ENCODE measurements around the gene MCTP1.
A peak's percentile ranks its signal among the peaks of the same experiment; 100 is the strongest.
"Not testable (repeated sequence)": the region's sequence is repeated elsewhere in the genome, so short reads cannot be mapped to it uniquely, and the experiment has no call there.

Gene MCTP1

DNA sequence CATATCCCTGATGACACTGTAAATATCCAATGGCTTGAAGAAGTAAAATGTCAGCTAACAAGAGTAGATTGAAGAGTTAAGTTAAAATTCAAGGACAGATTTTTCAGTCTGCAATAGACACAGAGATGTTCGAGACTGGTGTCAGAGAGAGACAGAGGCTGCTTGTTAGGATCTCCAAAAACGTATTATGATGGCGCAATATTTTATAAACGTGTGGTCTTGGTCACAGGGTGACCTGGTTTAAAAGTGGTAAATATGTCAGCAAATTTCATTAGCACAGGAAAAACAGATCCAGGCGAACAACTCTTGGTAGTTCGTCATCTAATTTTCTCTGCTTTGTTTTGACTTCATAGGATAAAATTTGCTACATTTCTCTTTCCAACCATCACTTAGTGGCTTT, 317.4 kb downstream of the MCTP1 start:
- DNase-seq (ENCODE audit: low read depth, low spot score), result no peak

- DNase-seq (ENCODE audit: low read depth, low spot score), result not testable (repeated sequence)
Observed at GRCh38 chr5:94959279-94959678, 325.6 kb downstream of the MCTP1 start.

DNA sequence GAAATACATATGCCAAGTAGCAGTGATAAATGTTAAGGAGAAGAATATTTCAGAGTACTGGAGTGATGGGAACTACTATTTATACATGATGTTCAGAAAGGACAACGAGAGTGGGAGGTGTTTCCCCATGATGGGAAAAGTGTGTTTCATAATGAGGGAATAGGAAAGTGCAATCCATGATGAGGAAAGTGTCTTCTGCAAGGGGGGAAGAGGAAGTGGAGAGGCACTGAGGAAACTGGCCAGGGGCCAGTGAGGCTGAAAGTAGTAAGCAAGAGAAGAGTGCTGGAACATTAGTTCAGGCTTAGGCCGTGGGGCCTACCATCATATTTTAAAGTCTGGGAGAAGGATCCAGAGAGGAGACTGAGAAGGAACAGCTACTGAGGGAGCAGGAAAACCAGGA, 339.2 kb downstream of the MCTP1 start:
- no peak for DNase-seq (ENCODE audit: low read depth, low spot score)

DNA sequence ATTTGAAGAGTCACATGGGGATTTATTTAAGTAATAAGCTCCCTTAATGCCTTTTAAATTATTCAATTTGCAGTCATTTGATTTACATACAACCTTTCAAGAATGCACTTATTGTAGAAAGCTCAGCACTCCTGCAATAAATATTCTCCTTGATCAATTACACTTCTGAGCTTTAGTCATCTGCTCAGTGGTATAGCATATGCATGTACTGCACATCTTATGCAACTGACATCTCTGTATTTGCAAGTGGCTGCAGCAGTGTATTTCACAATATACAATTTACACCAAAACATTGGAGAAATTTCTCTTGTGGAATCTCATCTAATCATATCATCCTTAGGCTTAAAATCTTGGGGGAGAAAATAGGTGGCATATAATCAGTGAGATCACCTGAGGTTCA, 340.7 kb downstream of the MCTP1 start:
- DNase-seq (ENCODE audit: low read depth, low spot score), result no peak

DNA sequence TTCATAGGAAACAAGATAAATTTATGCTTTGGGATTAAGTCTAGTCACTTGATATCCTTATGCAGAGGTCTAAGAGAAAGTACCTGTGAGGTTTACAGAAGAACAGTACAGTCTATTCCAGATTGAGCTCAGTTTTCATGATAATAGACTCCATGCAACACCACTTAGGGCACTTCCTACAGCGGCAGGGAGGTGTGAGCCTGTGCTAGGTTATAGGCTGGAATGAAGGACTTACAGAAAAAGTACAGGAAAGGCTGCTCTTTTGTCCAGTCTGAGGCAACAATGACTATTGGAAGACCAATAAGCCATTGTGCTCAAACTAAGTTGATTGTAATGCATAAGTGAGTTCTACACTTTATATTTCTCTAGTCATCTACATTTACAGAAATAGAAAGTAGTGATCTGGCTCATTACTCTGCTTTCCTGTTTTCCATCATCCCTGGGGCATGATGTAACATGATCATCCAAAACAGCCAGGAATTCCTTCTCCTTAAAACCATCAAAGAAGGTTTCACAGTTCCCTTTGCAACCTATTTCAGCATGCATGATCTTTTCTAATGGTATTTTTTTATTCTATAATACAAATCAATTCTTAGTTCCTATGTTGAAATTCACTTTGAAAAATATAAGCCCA, 343.7 kb downstream of the MCTP1 start:
- no peak for DNase-seq (ENCODE audit: low read depth, low spot score)

GRCh38 chr5:94932259-94932658, 352.6 kb downstream of the MCTP1 start:
- DNase-seq (ENCODE audit: low read depth, low spot score), result no peak

DNA sequence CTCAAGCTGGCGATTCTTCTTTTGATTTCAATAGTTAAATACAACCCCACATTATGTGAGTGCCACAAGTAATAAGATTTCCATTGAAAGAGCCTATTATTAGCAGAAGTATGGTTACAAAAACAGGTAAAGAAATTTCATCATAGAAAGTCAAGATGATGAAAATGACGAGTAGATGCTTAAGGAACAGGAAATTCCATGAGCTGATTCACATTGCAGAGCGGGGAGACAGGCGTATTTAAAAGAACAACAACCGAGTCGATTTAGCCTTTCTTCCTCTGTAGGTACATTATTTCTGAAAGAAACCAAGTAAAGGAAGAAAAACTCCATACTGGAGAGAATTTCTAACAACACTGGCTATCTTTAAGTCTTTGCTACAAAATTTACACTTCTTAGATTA, 356.0 kb downstream of the MCTP1 start:
- DNase-seq (ENCODE audit: low read depth, low spot score), result no peak

DNA sequence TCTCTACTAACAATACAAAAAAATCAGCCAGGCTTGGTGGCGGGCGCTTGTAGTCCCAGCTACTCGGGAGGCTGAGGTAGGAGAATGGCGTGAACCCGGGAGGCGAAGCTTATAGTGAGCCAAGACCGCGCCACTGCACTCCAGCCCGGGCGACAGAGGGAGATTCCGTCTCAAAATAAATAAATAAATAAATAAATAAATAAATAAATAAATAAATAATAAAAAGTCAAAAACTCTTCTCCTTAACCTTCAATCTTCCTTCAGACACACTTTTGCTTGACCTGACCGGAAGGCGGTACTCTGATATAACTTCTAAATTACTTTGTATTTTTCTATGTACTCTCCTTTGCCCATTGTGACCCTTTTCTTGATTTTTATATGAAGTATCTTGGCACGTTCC, 364.3 kb downstream of the MCTP1 start:
- no peak for DNase-seq (ENCODE audit: low read depth, low spot score)

GRCh38 chr5:94916619-94917018, 368.3 kb downstream of the MCTP1 start:
- no peak for DNase-seq (ENCODE audit: low read depth, low spot score)

GRCh38 chr5:94911276-94911675, 373.6 kb downstream of the MCTP1 start:
- no peak for DNase-seq (ENCODE audit: low read depth, low spot score)

- no peak for DNase-seq (ENCODE audit: low read depth, low spot score)
Observed at GRCh38 chr5:94910721-94911120, 374.2 kb downstream of the MCTP1 start.

- no peak for DNase-seq (ENCODE audit: low read depth, low spot score)
Observed at GRCh38 chr5:94908889-94909480, 375.9 kb downstream of the MCTP1 start.

DNA sequence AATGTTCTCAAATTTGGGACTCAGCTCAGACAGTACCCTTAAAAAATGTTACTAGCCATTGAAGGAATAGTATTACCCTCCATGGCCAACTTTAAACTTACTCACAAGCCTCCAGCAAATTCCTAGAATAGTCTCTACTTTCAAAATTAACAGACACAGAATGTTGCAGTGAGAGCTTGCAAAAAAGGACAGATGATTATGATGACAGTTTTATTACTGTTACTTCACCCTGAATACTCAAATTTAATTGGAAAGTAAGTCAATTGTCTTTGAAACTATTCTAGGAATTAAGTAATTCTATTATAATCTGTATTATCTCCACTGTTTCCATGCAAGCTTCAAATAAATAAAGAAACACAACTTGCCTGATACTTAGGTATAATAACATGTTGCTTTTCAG, 378.1 kb downstream of the MCTP1 start:
- DNase-seq (ENCODE audit: low read depth, low spot score), result no peak

DNA sequence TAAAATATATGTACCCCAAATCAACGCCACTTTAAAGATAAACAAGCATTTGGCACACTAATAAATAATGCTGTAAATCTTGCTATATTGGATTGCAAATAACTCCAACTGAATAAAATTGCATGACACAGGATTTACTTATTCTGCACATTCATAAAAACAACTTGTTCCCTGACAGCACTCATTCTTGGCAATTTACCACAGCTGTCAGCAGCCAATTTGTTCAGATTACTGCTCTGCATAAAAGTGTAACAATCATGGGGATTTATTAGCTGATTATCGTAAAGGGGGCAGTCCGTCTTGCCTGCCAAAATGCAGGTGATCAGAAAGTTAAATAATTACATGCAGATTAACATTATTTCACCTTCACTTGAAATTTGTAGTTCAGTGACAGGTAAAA, 381.2 kb downstream of the MCTP1 start:
- DNase-seq (ENCODE audit: low read depth, low spot score), result no peak

- peak; percentile 31 for DNase-seq (ENCODE audit: low read depth, low spot score)
Observed at GRCh38 chr5:94901191-94901979, 383.5 kb downstream of the MCTP1 start.

- no peak for DNase-seq (ENCODE audit: low read depth, low spot score)
Observed at GRCh38 chr5:94900006-94900505, 384.8 kb downstream of the MCTP1 start.

- DNase-seq (ENCODE audit: low read depth, low spot score), result no peak
Observed at GRCh38 chr5:94893412-94894135, 391.3 kb downstream of the MCTP1 start.

GRCh38 chr5:94891972-94892371, 392.9 kb downstream of the MCTP1 start:
- no peak for DNase-seq (ENCODE audit: low read depth, low spot score)

GRCh38 chr5:94891565-94891964, 393.3 kb downstream of the MCTP1 start:
- no peak for DNase-seq (ENCODE audit: low read depth, low spot score)

- no peak for DNase-seq (ENCODE audit: low read depth, low spot score)
Observed at GRCh38 chr5:94890907-94891306, 394.0 kb downstream of the MCTP1 start.

DNA sequence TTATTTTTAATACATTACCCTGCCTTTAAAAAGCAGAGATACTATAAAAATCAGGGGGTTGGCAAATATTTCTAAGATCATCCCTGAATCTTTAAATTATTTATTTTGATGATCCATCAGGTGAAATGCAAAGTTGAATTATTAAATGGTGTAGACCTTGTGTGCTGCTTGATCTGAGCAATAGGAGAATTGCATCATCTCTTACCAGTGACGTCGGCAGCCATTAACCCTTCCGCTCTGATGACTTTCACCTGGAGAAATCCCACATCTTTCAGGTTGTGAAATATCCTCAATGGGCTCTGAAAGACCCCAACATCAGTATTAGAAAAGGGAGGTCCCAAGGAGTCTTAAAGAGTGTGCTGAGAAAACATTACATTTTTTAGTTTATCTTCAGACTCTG, 396.2 kb downstream of the MCTP1 start:
- no peak for DNase-seq (ENCODE audit: low read depth, low spot score)

- DNase-seq (ENCODE audit: low read depth, low spot score), result no peak
Observed at GRCh38 chr5:94885931-94886330, 399.0 kb downstream of the MCTP1 start.

All from smooth muscle cell of the brain vasculature (primary cell).